ENCODE data around the gene UBALD1. TPM values are rescaled to one million over a fixed set of nuclear protein-coding genes. Genes with fewer than 3 reads are reported as not detected.

UBALD1 gene
- total and polyA plus RNA-seq, 9 of the 15 experiments (the other 6 are each of a cell fraction or from before 2014, with no cell fraction given), result 1.3 to 38.0 (median 6.2) TPM; not detected in 2

DNA sequence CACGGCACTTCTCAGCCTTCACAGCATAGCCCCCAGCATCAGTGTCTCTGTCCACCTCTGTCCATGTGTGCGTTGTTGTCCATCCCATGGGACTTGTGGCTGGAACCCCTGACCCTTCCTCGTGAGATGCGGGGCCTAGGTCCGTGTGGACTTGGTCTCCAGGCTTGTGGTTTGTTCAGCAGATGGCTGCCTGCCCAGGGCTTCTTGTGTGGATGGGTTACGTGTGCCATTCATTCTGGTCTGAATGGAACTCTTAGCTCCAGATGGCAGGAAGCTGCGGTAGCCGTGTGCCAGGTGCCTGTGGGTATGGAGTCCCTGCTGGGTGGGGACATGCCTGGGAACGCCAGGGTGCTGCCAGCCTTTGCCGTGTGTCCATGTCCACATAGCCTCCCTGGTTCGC is 47.0 kb upstream of the UBALD1 start:
- in situ Hi-C loops (cut with MboI), result no loop called here
- Histone ChIP-seq H3K9me3 (replicated peaks; ENCODE audit: control insufficient read depth, insufficient read depth, low read depth, low read length) (no peaks in the 10 kb centered on the region), H3K9ac (ENCODE audit: insufficient read depth in 1 of 2, low read depth in 2 of 2, low read length in 2 of 2) (no peak overlapping the region; a peak in 1 of 4 replicates), H3K9me1 (ENCODE audit: control insufficient read depth, insufficient read depth, low read length) (no peaks in the 10 kb centered on the region), H3K79me2 (ENCODE audit: control insufficient read depth, insufficient read depth, low read length) (no peaks in the 10 kb centered on the region), H3K4me1 (replicated peaks in 1 of 2; ENCODE audit: control insufficient read depth in 2 of 2, insufficient read depth in 2 of 2, low read length in 2 of 2) (peaks cover 0 to 36% of the 10 kb centered on the region in 2 experiments; a peak in 2 of 5 replicates), H3K4me2 (ENCODE audit: insufficient read depth, low read length) (no peak overlapping the region), H4K20me1 (replicated peaks; ENCODE audit: control insufficient read depth, insufficient read depth, low read length) (no peaks in the 10 kb centered on the region; the same call in 1 of the 2 replicates), H2AFZ (ENCODE audit: low read depth, low read length) (no peak overlapping the region), H3K36me3 (ENCODE audit: control insufficient read depth, insufficient read depth, low read length) (peaks cover 45% of the 10 kb centered on the region; the same call in 2 of the 3 replicates), H3K27me3 (ENCODE audit: control insufficient read depth in 2 of 2, insufficient read depth in 2 of 2, low read length in 2 of 2) (no peaks in the 10 kb centered on the region), H3K4me3 (no peak overlapping the region), H3K27ac (ENCODE audit: extremely low read depth, low read depth, low read length) (no peak overlapping the region)
- ATAC-seq (no peak), FAIRE-seq (no peak), DNase-seq (ENCODE audit: extremely low read depth in 1 of 4, low spot score in 3 of 4) (no peak)
- WGBS (ENCODE audit: insufficient coverage, low coverage, missing lambda C conversion rate), result 83% methylated on average over 11 of the region's 11 CpGs
- CTCF ChIA-PET (ENCODE audit: low intra/inter-chr PET ratio), result no interaction called here
- BruUV-seq (replicated peaks), result no TSS peak
- TF ChIP-seq SRSF1 (IDR thresholded peaks at IDR 0.05; ENCODE audit: low read depth, low read length), result no peak
- no peak for TF ChIP-seq SMARCC2 (IDR thresholded peaks at IDR 0.05; ENCODE audit: low read depth)
- no peak for TF ChIP-seq TGIF2 (CRISPR knock-in tag; IDR thresholded peaks at IDR 0.05)
- no peak for TF ChIP-seq ZNF212 (CRISPR knock-in tag; IDR thresholded peaks at IDR 0.05)
- no peak for TF ChIP-seq ZNF354B (CRISPR knock-in tag; IDR thresholded peaks at IDR 0.05)
- TF ChIP-seq GATAD2B (IDR thresholded peaks at IDR 0.05; ENCODE audit: borderline replicate concordance), result no peak
- TF ChIP-seq, protein P1, sequence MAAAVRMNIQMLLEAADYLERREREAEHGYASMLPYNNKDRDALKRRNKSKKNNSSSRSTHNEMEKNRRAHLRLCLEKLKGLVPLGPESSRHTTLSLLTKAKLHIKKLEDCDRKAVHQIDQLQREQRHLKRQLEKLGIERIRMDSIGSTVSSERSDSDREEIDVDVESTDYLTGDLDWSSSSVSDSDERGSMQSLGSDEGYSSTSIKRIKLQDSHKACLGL (CRISPR knock-in tag; IDR thresholded peaks at IDR 0.05; ENCODE audit: borderline replicate concordance, poor library complexity, severe bottlenecking), result no peak
- intact Hi-C loops (cut with micrococcal nuclease), result no loop called here
- POLR2A ChIA-PET, result interaction anchor here (0.7 kb wide), 1 partner anchor 140 kb away, joined by 4 read pairs; no protein-coding TSS in a partner anchor
